COLO829 (cell line): Measurements from ENCODE around the gene DEGS1.
"Not testable (repeated sequence)": the region's sequence is repeated elsewhere in the genome, so short reads cannot be mapped to it uniquely, and the experiment has no call there.

Source experiments
- DNase-seq: peaks from one replicate; pipeline ENCODE4 v3.0.0; 2012; ENCODE audit warnings: low spot score

DEGS1 gene

DNA sequence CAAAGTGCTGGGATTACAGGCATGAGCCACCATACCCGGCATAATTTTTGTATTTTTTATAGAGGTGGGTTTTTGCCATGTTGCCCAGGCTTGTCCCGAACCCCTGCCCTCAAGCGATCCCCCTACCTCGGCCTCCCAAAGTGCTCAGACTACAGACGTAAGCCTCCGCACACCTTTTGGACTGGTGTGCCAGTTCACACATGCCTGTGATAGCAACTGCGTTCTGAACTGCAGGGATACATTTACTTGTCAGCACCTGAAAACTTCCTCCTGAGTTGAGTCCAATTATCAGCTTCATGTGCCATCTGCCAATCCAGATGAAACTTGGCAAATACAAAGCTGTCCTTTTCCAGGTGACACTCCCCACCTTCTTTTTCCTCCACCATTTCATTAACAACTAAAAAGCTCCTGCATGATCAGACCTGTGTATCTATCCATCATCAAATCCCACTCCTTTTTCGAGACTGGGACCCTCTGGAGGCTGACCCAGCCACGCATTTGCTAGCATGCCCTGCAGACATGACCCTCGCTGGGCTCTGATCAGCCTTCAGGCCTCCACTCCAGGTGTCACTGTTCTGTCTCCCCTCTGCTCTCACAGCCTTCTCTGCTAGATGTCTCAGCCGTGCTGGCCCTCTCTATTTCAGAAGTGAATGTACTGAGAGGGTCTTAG lies 2.1 kb upstream of the DEGS1 start:
- DNase-seq: no peak

DNA sequence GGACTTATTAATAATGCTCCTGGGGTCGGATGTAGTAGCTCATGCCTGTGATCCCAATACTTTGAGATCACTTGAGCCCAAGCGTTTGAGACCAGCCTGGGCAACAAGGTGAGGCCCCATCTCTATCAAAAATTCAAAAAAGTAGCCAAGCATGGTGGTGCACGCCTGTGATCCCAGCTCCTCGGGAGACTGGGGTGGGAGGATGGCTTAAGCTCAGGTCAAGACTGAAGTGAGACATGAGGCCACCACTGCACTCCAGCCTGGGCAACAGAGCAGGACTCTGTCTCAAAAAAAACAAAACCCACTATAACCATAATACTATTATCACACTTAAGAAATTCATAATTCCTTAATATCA lies 1.6 kb upstream of the DEGS1 start:
- no peak for DNase-seq

- no peak for DNase-seq
Measured at GRCh38 chr1:224182057-224182865, 779 bp upstream of the DEGS1 start.

DNA sequence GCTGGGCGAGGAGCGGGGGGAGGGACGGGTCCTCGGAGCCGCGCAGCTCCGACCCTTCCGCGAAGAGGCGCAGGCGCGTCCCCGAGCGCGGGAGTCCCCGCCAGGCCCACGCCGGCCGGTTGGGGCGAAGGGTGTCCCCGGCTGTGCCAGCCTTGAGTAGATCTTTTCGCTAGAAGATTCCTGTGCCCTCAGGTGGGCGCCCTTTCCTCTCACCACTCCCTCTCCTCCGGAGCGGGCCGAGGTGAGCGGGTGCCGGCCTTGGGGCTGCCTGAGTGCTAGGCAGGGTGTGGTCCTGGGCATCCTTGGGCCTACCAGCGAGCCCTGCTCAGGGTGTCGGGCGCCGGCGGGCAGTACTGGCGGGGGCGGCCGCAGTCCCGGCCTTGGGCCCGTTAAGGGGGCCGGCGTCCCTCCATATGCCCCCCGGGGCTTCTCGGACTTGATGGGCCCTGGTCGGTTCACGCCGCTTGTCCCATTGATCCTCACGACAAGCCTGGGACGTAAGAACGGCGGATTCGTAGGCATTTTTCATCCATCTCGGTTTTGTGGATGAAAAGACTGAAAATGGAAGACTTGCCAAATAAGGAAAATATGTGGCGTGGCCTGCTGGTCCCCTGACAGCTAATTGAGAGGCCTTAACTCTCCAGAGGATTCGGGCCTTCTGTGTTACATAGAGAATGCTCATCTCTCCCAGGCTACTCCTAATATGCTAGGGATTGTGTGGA lies 712 bp downstream of the DEGS1 start:
- DNase-seq: peak; percentile 71

DNA sequence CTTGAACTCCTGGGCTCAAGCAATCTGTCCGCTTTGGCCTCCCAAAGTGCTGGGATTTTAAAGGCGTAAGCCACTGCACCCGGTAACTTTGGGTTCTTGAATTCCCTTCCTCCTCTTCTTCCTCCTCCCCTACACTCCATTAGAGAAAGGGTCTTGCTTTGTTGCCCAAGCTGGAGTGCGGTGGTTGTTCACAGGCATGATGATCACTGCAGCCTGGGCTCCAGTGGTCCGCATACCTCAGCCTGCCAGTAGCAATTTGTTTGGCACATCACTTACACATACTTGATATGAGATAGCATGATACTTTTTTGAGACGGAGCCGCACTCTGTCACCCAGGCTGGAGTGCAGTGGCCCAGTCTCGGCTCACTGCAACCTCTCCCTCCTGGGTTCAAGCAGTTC lies 2.2 kb downstream of the DEGS1 start:
- no peak for DNase-seq

GRCh38 chr1:224188286-224188685 lies 5.2 kb downstream of the DEGS1 start:
- no peak for DNase-seq

GRCh38 chr1:224189561-224189960 lies 6.5 kb downstream of the DEGS1 start:
- DNase-seq: no peak

DNA sequence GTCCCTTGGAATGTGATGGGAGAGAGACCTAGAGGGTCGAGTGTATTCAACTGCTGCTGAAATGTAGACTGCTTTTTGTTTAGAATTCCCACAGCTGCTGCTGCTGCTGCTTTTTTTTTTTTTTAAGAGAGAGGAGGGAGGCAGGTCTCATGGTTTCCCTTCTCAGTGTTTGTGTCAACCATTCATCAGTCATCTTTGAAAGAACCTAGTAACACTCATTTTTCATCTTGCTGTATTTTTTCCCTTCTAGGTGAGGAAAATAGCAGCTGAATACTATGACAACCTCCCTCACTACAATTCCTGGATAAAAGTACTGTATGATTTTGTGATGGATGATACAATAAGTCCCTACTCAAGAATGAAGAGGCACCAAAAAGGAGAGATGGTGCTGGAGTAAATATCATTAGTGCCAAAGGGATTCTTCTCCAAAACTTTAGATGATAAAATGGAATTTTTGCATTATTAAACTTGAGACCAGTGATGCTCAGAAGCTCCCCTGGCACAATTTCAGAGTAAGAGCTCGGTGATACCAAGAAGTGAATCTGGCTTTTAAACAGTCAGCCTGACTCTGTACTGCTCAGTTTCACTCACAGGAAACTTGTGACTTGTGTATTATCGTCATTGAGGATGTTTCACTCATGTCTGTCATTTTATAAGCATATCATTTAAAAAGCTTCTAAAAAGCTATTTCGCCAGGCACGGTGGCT lies 9.2 kb downstream of the DEGS1 start:
- DNase-seq: no peak

- no peak for DNase-seq
Measured at GRCh38 chr1:224193319-224193966, 10.4 kb downstream of the DEGS1 start.

- DNase-seq: no peak
Measured at GRCh38 chr1:224196813-224197600, 14.0 kb downstream of the DEGS1 start.

DNA sequence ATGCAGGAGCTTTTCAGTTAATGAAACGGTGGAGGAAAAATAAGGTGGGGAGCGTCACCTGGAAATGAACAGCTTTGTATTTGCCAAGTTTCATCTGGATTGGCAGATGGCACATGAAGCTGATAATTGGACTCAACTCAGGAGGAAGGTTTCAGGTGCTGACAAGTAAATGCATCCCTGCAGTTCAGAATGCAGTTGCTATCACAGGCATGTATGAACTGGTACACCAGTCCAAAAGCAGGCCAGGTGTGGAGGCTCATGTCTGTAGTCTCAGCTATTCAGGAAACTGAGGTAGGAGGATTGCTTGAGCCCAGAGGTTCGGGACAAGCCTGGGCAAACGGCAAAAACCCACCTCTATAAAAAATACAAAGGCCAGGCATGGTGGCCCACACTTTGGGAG lies 15.5 kb downstream of the DEGS1 start:
- no peak for DNase-seq

GRCh38 chr1:224199679-224200078 lies 16.6 kb downstream of the DEGS1 start:
- DNase-seq: peak; percentile 70

DNA sequence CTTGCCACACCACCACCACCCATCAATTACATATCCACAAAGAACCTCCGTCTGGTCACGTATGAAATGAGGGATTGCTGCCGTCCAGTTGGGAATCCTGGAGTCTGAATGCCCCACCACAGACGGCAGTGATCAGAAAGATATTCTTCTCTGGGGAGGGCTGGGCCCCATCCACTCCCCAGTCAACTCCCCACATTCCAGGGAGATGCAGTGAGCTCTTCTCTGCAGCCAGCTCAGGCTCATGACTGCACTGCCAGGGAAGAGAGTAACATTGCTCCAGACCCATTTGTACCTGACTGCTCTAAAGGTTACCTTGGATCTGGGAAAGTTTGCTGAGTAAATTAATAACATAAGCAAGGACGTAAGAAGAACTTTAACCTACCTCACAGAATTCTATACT lies 18.3 kb downstream of the DEGS1 start:
- DNase-seq: no peak

- no peak for DNase-seq
Measured at GRCh38 chr1:224201853-224202252, 18.8 kb downstream of the DEGS1 start.

- no peak for DNase-seq
Measured at GRCh38 chr1:224203243-224204016, 20.4 kb downstream of the DEGS1 start.

DNA sequence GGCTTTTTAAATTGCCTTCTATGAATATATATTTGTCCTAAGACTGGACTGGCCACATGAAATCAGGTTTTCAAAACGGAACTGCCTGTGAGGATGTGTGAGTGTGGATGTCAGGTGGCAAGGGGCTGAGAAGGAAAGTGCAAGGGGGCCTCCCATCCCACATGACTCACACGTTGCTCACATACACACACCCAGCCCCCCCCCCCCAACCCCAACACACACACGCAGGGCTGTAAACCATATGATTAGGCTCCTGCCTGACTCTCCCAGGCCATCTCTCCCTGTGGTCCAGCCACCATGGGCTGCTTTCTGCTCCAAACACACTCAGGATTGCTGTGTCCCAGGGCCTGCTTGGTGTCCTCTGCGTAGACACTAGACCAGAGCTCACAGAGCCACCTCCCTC lies 22.4 kb downstream of the DEGS1 start:
- DNase-seq: no peak

- DNase-seq: not testable (repeated sequence)
Measured at GRCh38 chr1:224205931-224206538, 23.0 kb downstream of the DEGS1 start.

GRCh38 chr1:224211206-224211962 lies 28.3 kb downstream of the DEGS1 start:
- DNase-seq: no peak

GRCh38 chr1:224212618-224213061 lies 29.6 kb downstream of the DEGS1 start:
- no peak for DNase-seq
